ENCODE measurements around the gene ZNF286A.
"Not testable (repeated sequence)": the region's sequence is repeated elsewhere in the genome, so short reads cannot be mapped to it uniquely, and the experiment has no call there.

The ZNF286A gene

GRCh38 chr17:15699413-15699924, at the start of gene ZNF286A:
TSS of gene ZNF286A (plus strand) at chr17:15699752. CDS start at chr17:15700330, 578 bp downstream.
- DNase-seq (ENCODE audit: low read depth in 2 of 2) = peak; percentile 73 to 85

GRCh38 chr17:15649861-15650421, 49.6 kb upstream of the ZNF286A start:
- no peak for DNase-seq (ENCODE audit: low read depth in 2 of 2)

GRCh38 chr17:15650741-15651582, 48.6 kb upstream of the ZNF286A start:
- no peak for DNase-seq (ENCODE audit: low read depth in 2 of 2)

GRCh38 chr17:15651583-15652110, 47.9 kb upstream of the ZNF286A start:
- no peak for DNase-seq (ENCODE audit: low read depth in 2 of 2)

GRCh38 chr17:15652960-15653359, 46.6 kb upstream of the ZNF286A start:
- DNase-seq (ENCODE audit: low read depth in 2 of 2) = no peak

- DNase-seq (ENCODE audit: low read depth in 2 of 2) = not testable (repeated sequence)
These were observed 45.2 kb upstream of the ZNF286A start for GRCh38 chr17:15654401-15654800.

GRCh38 chr17:15654886-15655561, 44.5 kb upstream of the ZNF286A start:
- DNase-seq (ENCODE audit: low read depth in 2 of 2) = no peak

GRCh38 chr17:15657868-15658267, 41.7 kb upstream of the ZNF286A start:
- DNase-seq (ENCODE audit: low read depth in 2 of 2) = no peak

- no peak for DNase-seq (ENCODE audit: low read depth in 2 of 2)
These were observed 41.3 kb upstream of the ZNF286A start for GRCh38 chr17:15658296-15658695.

- DNase-seq (ENCODE audit: low read depth in 2 of 2) = no peak
These were observed 40.3 kb upstream of the ZNF286A start for GRCh38 chr17:15659236-15659635.

GRCh38 chr17:15659663-15660062, 39.9 kb upstream of the ZNF286A start:
- DNase-seq (ENCODE audit: low read depth in 2 of 2) = no peak

GRCh38 chr17:15660077-15660476, 39.5 kb upstream of the ZNF286A start:
- DNase-seq (ENCODE audit: low read depth in 2 of 2) = no peak

GRCh38 chr17:15662681-15663080, 36.9 kb upstream of the ZNF286A start:
- DNase-seq (ENCODE audit: low read depth in 2 of 2) = no peak

- DNase-seq (ENCODE audit: low read depth in 2 of 2) = no peak
These were observed 36.4 kb upstream of the ZNF286A start for GRCh38 chr17:15663176-15663575.

GRCh38 chr17:15663691-15664090, 35.9 kb upstream of the ZNF286A start:
- no peak for DNase-seq (ENCODE audit: low read depth in 2 of 2)

- not testable (repeated sequence) for DNase-seq (ENCODE audit: low read depth in 2 of 2)
These were observed 30.0 kb upstream of the ZNF286A start for GRCh38 chr17:15669526-15669925.

- DNase-seq (ENCODE audit: low read depth in 2 of 2) = not testable (repeated sequence)
These were observed 24.9 kb upstream of the ZNF286A start for GRCh38 chr17:15674640-15675039.

GRCh38 chr17:15675991-15676390, 23.6 kb upstream of the ZNF286A start:
- DNase-seq (ENCODE audit: low read depth in 2 of 2) = not testable (repeated sequence)

- DNase-seq (ENCODE audit: low read depth in 2 of 2) = not testable (repeated sequence)
These were observed 16.4 kb upstream of the ZNF286A start for GRCh38 chr17:15683135-15683534.

GRCh38 chr17:15683824-15684478, 15.6 kb upstream of the ZNF286A start, which contains the start of gene TRIM16:
TSS of gene TRIM16 (minus strand) at chr17:15684311. CDS start at chr17:15651609, 32,702 bp downstream.
- peak; percentile 59 for DNase-seq (ENCODE audit: low read depth in 2 of 2)

- not testable (repeated sequence) for DNase-seq (ENCODE audit: low read depth in 2 of 2)
These were observed 12.1 kb upstream of the ZNF286A start for GRCh38 chr17:15687494-15687893.
